GM21529 (cell line): ENCODE data around the gene UBTF.

Experiments
- ATAC-seq: cut with Tn5 transposase; IDR thresholded peaks from one replicate; pipeline ENCODE4 v1.9.1; 2021; ENCODE audit not compliant: unreplicated experiment

Gene UBTF

GRCh38 chr17:44170499-44171201 is 48.8 kb downstream of the UBTF start, which contains the start of gene ASB16:
Gene ASB16, plus strand, starts transcription at chr17:44170704. Its CDS starts 86 bp downstream, at chr17:44170790.
- ATAC-seq = no peak

DNA sequence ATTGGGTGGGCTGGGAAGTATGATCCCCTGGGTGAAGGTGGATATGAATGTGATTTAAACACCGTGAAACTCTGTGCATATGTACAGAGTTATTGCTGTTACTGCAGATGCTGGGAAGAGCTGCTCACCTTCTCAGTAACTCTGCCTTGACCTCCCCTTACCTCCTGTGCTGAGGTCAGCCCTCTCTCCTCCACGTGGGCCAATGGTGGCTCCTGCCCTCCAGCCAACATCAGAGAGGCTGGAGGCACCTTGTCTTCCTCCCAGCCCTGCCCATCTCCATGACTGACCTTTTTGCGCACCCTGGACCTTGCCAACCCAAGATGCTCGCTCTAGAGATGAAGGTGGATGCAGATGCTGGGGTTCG is 49.4 kb downstream of the UBTF start:
- ATAC-seq = no peak

DNA sequence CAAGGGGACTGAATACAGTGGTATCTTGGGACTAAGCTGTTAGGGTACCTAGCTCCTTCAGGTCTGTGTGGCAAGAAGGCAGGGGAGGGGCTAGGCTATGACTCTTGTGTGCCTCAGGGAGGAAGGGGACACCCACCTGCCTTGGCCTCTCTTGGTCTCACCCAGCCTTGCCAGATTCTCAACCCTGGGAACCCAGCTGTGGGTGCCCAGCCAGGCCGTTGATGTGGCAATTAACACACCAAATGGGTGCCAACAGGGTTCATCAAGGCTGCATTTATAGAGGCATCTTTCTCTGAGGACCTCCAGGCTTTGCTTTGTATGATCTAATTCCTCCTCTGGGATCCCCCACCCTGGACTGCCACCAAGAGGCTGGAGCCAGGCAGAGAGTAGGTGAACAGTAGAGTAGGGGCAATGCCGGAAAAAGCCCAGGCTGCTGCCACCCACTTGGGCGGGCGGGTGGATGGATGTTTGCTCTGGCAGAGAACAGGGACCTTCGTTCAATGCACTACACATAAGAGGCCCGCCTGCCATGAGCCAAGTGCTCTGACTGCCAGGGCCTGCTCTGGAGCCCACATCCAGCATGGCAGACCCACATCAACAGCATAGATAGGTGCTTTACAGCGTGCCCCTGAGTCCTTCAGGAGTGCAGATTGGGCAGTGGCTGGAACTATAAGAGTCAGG is 52.2 kb downstream of the UBTF start:
- ATAC-seq = no peak

DNA sequence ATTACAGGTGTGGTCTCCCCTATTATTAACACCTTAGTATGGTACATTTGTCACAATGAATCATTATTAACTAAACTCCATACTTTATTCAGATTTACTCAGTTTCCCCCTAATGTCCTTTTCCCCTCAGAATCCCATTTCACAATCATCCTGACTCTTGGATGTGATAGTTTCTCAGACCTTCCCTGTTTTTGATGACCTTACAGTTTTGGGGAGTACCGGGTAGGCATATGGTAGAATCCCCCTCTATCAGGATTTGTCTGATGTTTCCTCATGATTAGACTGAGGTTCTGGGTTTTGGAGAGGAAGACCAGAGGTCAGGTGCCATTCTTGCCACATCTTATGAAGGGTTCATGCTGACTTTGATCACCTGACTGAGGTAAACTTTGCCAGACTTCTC is 55.0 kb downstream of the UBTF start:
- no peak for ATAC-seq

- no peak for ATAC-seq
Measured at GRCh38 chr17:44159519-44160210, 59.8 kb downstream of the UBTF start.

- ATAC-seq = no peak
Measured at GRCh38 chr17:44155488-44155887, 64.0 kb downstream of the UBTF start.
